ENCODE results near the gene DBH.

Gene DBH

DNA sequence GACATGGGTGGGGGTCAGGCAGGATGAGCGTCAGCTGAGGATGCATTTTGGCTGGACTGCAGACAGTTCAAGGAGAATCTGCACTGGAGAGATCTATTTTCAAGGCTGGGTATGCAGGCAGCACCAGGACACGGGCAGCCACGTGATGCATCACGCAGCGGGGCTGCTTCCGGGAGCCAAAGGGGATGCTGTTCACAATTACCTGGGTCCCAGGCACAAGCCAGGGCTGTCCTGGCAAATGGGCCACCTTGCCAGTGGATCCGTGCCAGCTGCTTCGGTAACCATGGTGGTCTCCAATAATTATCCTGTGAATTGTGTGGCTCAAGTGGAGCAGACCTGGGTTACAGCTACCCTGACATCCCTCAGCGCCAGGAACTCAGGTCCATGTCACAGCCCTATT lies 17.5 kb downstream of the DBH start:
- TF ChIP-seq ZC3H10 (CRISPR knock-in tag; IDR thresholded peaks at IDR 0.05) (no peak), CSDC2 (CRISPR knock-in tag; IDR thresholded peaks at IDR 0.05) (no peak), ZFP3 (CRISPR knock-in tag; IDR thresholded peaks at IDR 0.05) (no peak), ZNF565 (CRISPR knock-in tag; conservative IDR thresholded peaks at IDR 0.05; ENCODE audit: low read depth) (no peak), TOX (CRISPR knock-in tag; IDR thresholded peaks at IDR 0.05; ENCODE audit: borderline replicate concordance) (no peak), PPARA (CRISPR knock-in tag; IDR thresholded peaks at IDR 0.05; ENCODE audit: borderline replicate concordance) (no peak), BACH2 (CRISPR knock-in tag; IDR thresholded peaks at IDR 0.05; ENCODE audit: borderline replicate concordance) (no peak), TCF4 (CRISPR knock-in tag; IDR thresholded peaks at IDR 0.05; ENCODE audit: borderline replicate concordance) (no peak), ZFP30 (CRISPR knock-in tag; IDR thresholded peaks at IDR 0.05) (no peak), ZNF8 (CRISPR knock-in tag; IDR thresholded peaks at IDR 0.05) (no peak), GLIS3 (CRISPR knock-in tag; IDR thresholded peaks at IDR 0.05) (no peak), ZNF70 (CRISPR knock-in tag; IDR thresholded peaks at IDR 0.05) (no peak), OSR1 (CRISPR knock-in tag; IDR thresholded peaks at IDR 0.05) (no peak)
- TF ChIP-seq, protein P1, sequence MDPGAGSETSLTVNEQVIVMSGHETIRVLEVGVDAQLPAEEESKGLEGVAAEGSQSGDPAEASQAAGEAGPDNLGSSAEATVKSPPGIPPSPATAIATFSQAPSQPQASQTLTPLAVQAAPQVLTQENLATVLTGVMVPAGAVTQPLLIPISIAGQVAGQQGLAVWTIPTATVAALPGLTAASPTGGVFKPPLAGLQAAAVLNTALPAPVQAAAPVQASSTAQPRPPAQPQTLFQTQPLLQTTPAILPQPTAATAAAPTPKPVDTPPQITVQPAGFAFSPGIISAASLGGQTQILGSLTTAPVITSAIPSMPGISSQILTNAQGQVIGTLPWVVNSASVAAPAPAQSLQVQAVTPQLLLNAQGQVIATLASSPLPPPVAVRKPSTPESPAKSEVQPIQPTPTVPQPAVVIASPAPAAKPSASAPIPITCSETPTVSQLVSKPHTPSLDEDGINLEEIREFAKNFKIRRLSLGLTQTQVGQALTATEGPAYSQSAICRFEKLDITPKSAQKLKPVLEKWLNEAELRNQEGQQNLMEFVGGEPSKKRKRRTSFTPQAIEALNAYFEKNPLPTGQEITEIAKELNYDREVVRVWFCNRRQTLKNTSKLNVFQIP (CRISPR knock-in tag; IDR thresholded peaks at IDR 0.05; ENCODE audit: borderline replicate concordance, low read depth): no peak
- TF ChIP-seq, protein P2, sequence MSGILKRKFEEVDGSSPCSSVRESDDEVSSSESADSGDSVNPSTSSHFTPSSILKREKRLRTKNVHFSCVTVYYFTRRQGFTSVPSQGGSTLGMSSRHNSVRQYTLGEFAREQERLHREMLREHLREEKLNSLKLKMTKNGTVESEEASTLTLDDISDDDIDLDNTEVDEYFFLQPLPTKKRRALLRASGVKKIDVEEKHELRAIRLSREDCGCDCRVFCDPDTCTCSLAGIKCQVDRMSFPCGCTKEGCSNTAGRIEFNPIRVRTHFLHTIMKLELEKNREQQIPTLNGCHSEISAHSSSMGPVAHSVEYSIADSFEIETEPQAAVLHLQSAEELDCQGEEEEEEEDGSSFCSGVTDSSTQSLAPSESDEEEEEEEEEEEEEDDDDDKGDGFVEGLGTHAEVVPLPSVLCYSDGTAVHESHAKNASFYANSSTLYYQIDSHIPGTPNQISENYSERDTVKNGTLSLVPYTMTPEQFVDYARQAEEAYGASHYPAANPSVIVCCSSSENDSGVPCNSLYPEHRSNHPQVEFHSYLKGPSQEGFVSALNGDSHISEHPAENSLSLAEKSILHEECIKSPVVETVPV (CRISPR knock-in tag; IDR thresholded peaks at IDR 0.05): no peak
- no peak for ATAC-seq

DNA sequence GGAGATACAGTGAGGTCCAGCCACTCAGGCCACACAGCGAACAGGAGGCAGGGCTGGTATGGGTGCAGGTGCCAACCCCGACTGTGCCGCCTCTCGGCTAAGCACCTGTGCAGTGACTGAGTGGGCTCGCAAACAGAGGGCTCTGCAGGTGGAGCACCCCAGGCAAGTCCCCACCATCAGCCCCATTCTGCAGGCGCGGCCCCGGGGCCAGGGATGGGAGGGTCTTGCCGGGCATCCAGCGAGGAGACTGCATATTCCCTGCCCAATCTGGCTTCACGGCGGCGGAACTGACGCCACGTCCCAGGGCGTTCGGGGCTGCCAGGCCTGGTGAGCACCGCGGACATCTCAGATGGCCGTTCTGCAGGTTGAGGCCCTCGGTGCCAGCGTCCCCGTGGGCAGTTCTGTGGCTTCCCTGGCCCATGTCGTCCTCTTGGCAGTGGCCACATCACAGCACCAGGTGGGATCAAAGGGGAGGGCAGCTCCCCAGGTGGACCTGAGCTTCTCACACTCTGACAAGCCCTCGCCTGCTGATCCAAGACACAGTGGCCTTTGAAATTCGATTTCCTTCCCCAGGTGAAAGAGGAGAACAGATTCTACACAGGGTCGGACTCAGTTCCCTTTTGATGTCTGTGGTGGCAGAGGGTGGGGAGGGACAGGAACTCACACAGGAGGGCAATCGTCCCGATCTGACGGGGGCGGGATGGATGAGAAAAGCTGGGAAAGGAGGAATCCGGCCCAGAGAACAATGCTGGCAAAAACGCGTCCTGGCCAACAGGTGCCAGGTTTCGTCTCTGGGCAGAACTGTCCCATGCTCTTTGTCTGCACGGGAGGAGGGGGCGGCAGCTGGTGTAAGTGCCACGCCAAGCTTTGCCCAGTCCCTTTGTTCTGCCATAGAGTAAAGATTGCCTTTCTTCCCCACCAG lies 18.8 kb downstream of the DBH start:
- no peak for ATAC-seq
- TF ChIP-seq, protein P3, sequence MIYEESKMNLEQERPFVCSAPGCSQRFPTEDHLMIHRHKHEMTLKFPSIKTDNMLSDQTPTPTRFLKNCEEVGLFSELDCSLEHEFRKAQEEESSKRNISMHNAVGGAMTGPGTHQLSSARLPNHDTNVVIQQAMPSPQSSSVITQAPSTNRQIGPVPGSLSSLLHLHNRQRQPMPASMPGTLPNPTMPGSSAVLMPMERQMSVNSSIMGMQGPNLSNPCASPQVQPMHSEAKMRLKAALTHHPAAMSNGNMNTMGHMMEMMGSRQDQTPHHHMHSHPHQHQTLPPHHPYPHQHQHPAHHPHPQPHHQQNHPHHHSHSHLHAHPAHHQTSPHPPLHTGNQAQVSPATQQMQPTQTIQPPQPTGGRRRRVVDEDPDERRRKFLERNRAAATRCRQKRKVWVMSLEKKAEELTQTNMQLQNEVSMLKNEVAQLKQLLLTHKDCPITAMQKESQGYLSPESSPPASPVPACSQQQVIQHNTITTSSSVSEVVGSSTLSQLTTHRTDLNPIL (CRISPR knock-in tag; IDR thresholded peaks at IDR 0.05; ENCODE audit: low read depth): no peak
- TF ChIP-seq BACH2 (CRISPR knock-in tag; IDR thresholded peaks at IDR 0.05; ENCODE audit: borderline replicate concordance): no peak
- TF ChIP-seq, protein P4, sequence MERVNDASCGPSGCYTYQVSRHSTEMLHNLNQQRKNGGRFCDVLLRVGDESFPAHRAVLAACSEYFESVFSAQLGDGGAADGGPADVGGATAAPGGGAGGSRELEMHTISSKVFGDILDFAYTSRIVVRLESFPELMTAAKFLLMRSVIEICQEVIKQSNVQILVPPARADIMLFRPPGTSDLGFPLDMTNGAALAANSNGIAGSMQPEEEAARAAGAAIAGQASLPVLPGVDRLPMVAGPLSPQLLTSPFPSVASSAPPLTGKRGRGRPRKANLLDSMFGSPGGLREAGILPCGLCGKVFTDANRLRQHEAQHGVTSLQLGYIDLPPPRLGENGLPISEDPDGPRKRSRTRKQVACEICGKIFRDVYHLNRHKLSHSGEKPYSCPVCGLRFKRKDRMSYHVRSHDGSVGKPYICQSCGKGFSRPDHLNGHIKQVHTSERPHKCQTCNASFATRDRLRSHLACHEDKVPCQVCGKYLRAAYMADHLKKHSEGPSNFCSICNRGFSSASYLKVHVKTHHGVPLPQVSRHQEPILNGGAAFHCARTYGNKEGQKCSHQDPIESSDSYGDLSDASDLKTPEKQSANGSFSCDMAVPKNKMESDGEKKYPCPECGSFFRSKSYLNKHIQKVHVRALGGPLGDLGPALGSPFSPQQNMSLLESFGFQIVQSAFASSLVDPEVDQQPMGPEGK (CRISPR knock-in tag; IDR thresholded peaks at IDR 0.05; ENCODE audit: borderline replicate concordance): no peak
- no peak for TF ChIP-seq ISL1 (CRISPR knock-in tag; IDR thresholded peaks at IDR 0.05)
- TF ChIP-seq TOX (CRISPR knock-in tag; IDR thresholded peaks at IDR 0.05; ENCODE audit: borderline replicate concordance): no peak

DNA sequence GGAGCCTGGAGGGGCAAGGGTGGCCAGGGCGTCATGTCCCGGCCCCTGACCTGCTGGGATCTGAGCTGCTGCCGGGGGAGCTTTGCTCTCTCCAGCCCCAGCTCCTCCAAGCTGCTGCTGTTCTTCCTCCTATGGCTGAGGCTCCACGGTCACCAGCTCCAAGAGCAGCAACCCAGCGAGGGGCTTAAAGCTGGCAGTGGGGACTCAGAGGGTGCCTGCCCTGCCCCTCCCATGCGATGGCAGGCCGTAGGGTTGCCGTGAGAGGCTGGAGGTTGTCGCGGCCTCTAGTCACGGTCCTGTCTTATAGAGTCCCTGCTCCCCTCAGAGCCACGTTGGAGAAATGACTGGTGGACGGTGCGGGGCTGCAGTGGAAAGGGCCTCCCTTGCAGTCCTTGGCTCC lies 19.5 kb downstream of the DBH start:
- TF ChIP-seq ZFP3 (CRISPR knock-in tag; IDR thresholded peaks at IDR 0.05) (no peak), ARNTL (CRISPR knock-in tag; IDR thresholded peaks at IDR 0.05; ENCODE audit: borderline replicate concordance, low read depth) (no peak), ZFP30 (CRISPR knock-in tag; IDR thresholded peaks at IDR 0.05) (no peak), RARB (CRISPR knock-in tag; IDR thresholded peaks at IDR 0.05) (no peak), TOX (CRISPR knock-in tag; IDR thresholded peaks at IDR 0.05; ENCODE audit: borderline replicate concordance) (no peak), ISL1 (CRISPR knock-in tag; IDR thresholded peaks at IDR 0.05) (no peak), ESRRG (CRISPR knock-in tag; IDR thresholded peaks at IDR 0.05) (no peak), SNAI2 (CRISPR knock-in tag; IDR thresholded peaks at IDR 0.05) (no peak), ZNF8 (CRISPR knock-in tag; IDR thresholded peaks at IDR 0.05) (no peak), ZC3H10 (CRISPR knock-in tag; IDR thresholded peaks at IDR 0.05) (no peak), PPARA (CRISPR knock-in tag; IDR thresholded peaks at IDR 0.05; ENCODE audit: borderline replicate concordance) (no peak), ZNF70 (CRISPR knock-in tag; IDR thresholded peaks at IDR 0.05) (no peak), TCF4 (CRISPR knock-in tag; IDR thresholded peaks at IDR 0.05; ENCODE audit: borderline replicate concordance) (no peak), ZNF565 (CRISPR knock-in tag; conservative IDR thresholded peaks at IDR 0.05; ENCODE audit: low read depth) (no peak)
- TF ChIP-seq, protein P3 (CRISPR knock-in tag; IDR thresholded peaks at IDR 0.05; ENCODE audit: low read depth): no peak
- TF ChIP-seq, protein P4 (CRISPR knock-in tag; IDR thresholded peaks at IDR 0.05; ENCODE audit: borderline replicate concordance): no peak
- no peak for ATAC-seq

Data from SK-N-SH treated with all-trans-retinoic acid at 6 μM for 48 hours (cell line).